Measurements from ENCODE around the gene PDLIM7. TPM values are rescaled to one million over a fixed set of nuclear protein-coding genes. Genes with fewer than 3 reads are reported as not detected.

The PDLIM7 gene
- total RNA-seq, 1 experiment from 2014 or later = 400 TPM

GRCh38 chr5:177524539-177524900, 27.1 kb upstream of the PDLIM7 start:
- BruUV-seq (replicated peaks) = no TSS peak
- no peaks in the 10 kb centered on the region for H3K9me3 Mint-ChIP-seq (ENCODE audit: low read depth, unreplicated experiment)
- H3K27me3 Mint-ChIP-seq (ENCODE audit: unreplicated experiment) = no peaks in the 10 kb centered on the region
- no peaks in the 10 kb centered on the region for H3K4me1 Mint-ChIP-seq (ENCODE audit: low read depth, unreplicated experiment)
- no peak overlapping the region for H3K27ac Mint-ChIP-seq (ENCODE audit: unreplicated experiment)
- H3K36me3 Mint-ChIP-seq (ENCODE audit: insufficient read depth, unreplicated experiment) = peaks cover 37% of the 10 kb centered on the region
- TF ChIP-seq CTCF (IDR thresholded peaks at IDR 0.05; ENCODE audit: unreplicated experiment) = no peak
- DNase-seq = no peak
- intact Hi-C loops (cut with micrococcal nuclease; ENCODE audit: unreplicated experiment) = no loop called here
- H3K4me3 Mint-ChIP-seq (ENCODE audit: low read depth, unreplicated experiment) = no peak overlapping the region
- CTCF ChIA-PET = no interaction called here

DNA sequence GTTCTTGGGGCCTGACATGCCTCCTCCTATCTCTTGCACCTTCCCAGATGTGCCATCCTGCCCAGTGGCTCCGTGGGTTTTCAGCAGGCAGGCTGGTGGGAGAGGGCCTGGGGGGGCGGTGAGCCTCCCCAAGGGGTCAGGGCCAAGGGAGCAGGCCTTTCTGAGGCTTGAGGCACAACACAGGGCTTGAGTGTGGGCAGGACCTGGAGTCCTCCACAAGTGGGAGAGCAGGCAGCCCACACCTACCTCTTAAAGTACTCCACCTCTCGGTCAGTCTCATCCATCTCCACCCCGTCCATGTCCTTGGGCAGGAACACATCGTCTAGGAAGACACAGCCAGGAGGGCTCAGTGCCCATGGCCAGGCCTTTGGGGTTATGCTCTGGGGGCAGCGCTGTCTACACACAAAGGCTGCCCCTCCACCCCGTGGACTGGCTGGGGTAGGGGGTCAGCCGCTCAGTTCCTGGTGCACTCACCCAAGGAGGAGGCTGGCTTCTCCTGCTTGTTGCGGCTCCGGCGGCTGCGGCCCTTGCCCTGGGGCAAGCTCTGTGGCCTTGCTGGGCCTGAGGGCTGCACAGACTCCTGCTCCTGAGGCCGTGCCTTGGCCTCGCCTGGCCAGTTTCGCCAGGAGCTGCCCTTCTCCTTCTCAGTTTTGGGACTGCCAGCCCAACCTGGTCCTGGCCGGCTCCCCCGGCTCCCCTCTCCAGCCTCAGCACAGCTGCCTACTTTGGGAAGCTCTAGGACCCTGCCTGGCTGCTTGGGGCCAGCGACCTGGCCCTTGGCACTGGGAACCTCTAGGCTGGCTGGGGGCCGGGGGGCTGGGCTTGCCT, 26.5 kb upstream of the PDLIM7 start:
- BruUV-seq (replicated peaks) = no TSS peak

GRCh38 chr5:177520916-177521513, 23.6 kb upstream of the PDLIM7 start:
- Mint-ChIP-seq H3K36me3 (ENCODE audit: insufficient read depth, unreplicated experiment) (peaks cover 58% of the 10 kb centered on the region), H3K27me3 (ENCODE audit: unreplicated experiment) (no peaks in the 10 kb centered on the region), H3K4me1 (ENCODE audit: low read depth, unreplicated experiment) (peaks cover 2% of the 10 kb centered on the region), H3K27ac (ENCODE audit: unreplicated experiment) (no peak overlapping the region), H3K9me3 (ENCODE audit: low read depth, unreplicated experiment) (no peaks in the 10 kb centered on the region), H3K4me3 (ENCODE audit: low read depth, unreplicated experiment) (no peak overlapping the region)
- intact Hi-C loops (cut with micrococcal nuclease; ENCODE audit: unreplicated experiment) = no loop called here
- BruUV-seq (replicated peaks) = no TSS peak
- TF ChIP-seq CTCF (IDR thresholded peaks at IDR 0.05; ENCODE audit: unreplicated experiment) = no peak
- CTCF ChIA-PET = no interaction called here
- no peak for DNase-seq

More for the DNA sequence above, 26.5 kb upstream of the PDLIM7 start:
- Mint-ChIP-seq H3K4me1 (ENCODE audit: low read depth, unreplicated experiment) (no peaks in the 10 kb centered on the region), H3K36me3 (ENCODE audit: insufficient read depth, unreplicated experiment) (peaks cover 42% of the 10 kb centered on the region), H3K4me3 (ENCODE audit: low read depth, unreplicated experiment) (no peak overlapping the region), H3K27ac (ENCODE audit: unreplicated experiment) (no peak overlapping the region), H3K9me3 (ENCODE audit: low read depth, unreplicated experiment) (no peaks in the 10 kb centered on the region), H3K27me3 (ENCODE audit: unreplicated experiment) (no peaks in the 10 kb centered on the region)
- intact Hi-C loops (cut with micrococcal nuclease; ENCODE audit: unreplicated experiment) = no loop called here
- DNase-seq = no peak
- TF ChIP-seq CTCF (IDR thresholded peaks at IDR 0.05; ENCODE audit: unreplicated experiment) = no peak
- CTCF ChIA-PET = no interaction called here

DNA sequence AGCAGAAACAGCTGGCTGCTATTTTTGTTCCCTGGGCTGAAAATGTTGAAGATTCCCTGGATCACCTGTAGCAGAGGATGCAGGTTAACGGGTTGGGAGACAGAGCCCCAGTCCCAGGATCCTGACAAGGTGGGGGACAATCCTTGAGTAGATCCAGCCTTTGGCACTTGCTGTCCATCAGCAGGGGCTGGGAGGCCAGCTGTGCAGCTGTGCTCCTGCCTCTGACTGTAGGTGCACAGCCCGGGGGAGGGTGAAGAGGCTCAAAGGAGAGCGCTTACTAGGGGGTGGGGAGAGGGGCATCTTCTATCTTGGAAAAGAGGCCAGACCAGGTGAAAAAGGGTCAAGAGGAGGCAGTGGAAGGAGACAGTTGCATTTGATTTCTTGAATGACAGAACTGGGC, 22.9 kb upstream of the PDLIM7 start:
- Mint-ChIP-seq H3K27me3 (ENCODE audit: unreplicated experiment) (no peaks in the 10 kb centered on the region), H3K27ac (ENCODE audit: unreplicated experiment) (no peak overlapping the region), H3K4me1 (ENCODE audit: low read depth, unreplicated experiment) (peaks cover 9% of the 10 kb centered on the region), H3K4me3 (ENCODE audit: low read depth, unreplicated experiment) (no peak overlapping the region), H3K36me3 (ENCODE audit: insufficient read depth, unreplicated experiment) (peaks cover 66% of the 10 kb centered on the region), H3K9me3 (ENCODE audit: low read depth, unreplicated experiment) (no peaks in the 10 kb centered on the region)
- TF ChIP-seq CTCF (IDR thresholded peaks at IDR 0.05; ENCODE audit: unreplicated experiment) = no peak
- CTCF ChIA-PET = no interaction called here
- intact Hi-C loops (cut with micrococcal nuclease; ENCODE audit: unreplicated experiment) = no loop called here
- DNase-seq = no peak
- BruUV-seq (replicated peaks) = no TSS peak
